Astrocyte (in vitro differentiated cells and primary cell): ENCODE measurements around the gene SFTA2.

Experiments
- EZH2 ChIP-seq: IDR thresholded peaks from 2 replicates; pipeline ENCODE4 v1.6.1; 2012; ENCODE audit warnings: mild to moderate bottlenecking, low read length, inconsistent platforms; ENCODE audit not compliant: insufficient read depth
- TF ChIP-seq, protein P1 (sequence below): IDR thresholded peaks from 2 replicates; pipeline ENCODE4 v1.5.1; 2011; ENCODE audit warnings: low read depth, mild to moderate bottlenecking, inconsistent platforms, low read length, moderate library complexity; ENCODE audit not compliant: insufficient read depth

GRCh38 chr6:30965140-30965601 is 33.2 kb upstream of the SFTA2 start:
- TF ChIP-seq, protein P1, sequence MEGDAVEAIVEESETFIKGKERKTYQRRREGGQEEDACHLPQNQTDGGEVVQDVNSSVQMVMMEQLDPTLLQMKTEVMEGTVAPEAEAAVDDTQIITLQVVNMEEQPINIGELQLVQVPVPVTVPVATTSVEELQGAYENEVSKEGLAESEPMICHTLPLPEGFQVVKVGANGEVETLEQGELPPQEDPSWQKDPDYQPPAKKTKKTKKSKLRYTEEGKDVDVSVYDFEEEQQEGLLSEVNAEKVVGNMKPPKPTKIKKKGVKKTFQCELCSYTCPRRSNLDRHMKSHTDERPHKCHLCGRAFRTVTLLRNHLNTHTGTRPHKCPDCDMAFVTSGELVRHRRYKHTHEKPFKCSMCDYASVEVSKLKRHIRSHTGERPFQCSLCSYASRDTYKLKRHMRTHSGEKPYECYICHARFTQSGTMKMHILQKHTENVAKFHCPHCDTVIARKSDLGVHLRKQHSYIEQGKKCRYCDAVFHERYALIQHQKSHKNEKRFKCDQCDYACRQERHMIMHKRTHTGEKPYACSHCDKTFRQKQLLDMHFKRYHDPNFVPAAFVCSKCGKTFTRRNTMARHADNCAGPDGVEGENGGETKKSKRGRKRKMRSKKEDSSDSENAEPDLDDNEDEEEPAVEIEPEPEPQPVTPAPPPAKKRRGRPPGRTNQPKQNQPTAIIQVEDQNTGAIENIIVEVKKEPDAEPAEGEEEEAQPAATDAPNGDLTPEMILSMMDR = no peak
- TF ChIP-seq EZH2 = no peak
